ENCODE results near the gene CFAP68.
"Not testable (repeated sequence)": the region's sequence is repeated elsewhere in the genome, so short reads cannot be mapped to it uniquely, and the experiment has no call there.

CFAP68 gene

DNA sequence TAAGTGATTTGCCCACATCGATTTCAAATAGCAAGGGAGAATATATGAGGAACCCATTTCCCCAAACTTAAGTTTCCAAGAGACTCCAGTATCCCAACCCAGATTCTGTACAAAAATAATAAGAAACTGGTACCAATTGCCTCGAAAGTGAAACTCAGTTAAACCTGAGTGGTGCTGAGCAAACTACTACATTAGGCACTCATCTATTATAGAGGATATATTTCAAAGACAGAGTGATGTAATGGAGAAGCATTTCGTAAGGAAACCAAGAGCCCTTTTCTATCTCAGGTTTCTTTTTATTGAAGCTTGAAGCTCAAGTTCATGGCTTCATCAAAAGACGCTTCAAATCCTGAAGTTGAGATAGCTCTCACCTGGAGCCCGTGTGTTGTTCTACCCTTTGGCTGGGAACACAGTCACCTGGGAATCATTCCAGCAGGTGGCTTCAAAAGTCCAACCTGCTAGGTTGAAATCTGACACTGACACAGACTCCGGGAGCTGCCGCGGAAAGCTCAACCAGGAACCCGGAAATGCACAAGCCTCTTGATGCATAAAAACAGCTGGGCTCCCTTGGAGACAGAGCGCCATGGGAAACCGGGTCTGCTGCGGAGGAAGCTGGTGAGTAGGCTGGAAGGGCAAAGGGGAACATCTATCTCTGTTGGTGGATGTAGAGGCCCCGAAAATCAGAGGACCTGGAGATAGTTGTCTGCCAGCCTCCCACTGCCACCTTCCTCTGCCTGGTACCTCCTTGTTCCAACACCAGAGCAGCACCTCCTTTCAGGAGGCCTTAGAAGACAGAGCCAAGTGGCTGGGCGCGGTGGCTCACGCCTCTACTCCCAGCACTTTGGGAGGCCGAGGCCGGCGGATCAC, 39.3 kb downstream of the CFAP68 start, which contains the start of gene C11orf52:
Gene C11orf52, plus strand, starts transcription at position 524 of the 867 bp plus-strand sequence. Its CDS starts 60 bp downstream, at position 584.
- DNase-seq (ENCODE audit: low read depth), result no peak

DNA sequence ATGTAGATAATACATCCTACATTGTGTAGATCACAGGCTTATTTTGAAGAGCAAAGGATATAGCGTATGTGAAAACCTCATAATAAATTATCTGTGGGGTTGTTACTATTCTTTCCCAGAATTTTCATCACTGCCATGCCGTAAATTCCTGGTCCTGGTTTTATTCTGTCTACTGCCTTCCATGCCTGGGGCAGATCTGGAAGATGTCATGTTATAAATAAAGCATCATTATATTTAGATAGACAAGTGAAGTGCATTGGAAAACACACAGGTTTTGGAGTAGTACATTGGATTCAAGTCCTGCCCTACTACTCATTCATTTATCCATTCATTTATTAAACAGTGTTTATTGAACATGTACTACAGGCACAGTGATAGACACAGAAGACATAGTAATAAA, 41.6 kb downstream of the CFAP68 start:
- DNase-seq (ENCODE audit: low read depth), result no peak

DNA sequence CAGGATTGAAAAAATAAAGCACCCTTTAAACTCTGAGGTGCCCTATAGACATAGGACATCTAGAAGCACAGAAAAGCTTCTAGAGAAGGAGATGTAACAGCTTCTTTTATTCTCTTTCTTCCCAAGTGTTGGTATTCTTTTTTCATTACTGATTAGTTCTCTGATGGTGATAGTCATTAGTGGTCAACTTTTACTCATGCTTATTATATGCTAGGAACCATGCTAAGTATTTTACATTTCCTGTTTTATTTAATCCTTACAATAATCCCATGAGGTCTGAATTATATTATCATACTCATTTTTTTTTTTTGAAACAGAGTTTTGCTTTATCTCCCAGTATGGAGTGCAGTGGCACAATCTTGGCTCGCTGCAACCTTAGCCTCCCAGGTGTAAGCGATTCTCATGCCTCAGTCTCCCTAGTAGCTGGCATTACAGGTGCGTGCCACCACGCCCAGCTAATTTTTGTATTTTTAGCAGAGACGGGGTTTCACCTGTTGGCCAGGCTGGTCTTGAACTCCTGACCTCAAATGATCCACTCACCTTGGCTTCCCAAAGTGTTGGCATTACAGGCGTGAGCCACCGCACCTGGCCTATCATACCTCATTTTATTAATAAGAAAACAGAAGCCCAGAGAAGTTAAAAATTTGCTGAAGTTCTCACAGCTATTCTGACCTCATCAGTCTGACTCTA, 42.3 kb downstream of the CFAP68 start:
- DNase-seq (ENCODE audit: low read depth), result no peak

DNA sequence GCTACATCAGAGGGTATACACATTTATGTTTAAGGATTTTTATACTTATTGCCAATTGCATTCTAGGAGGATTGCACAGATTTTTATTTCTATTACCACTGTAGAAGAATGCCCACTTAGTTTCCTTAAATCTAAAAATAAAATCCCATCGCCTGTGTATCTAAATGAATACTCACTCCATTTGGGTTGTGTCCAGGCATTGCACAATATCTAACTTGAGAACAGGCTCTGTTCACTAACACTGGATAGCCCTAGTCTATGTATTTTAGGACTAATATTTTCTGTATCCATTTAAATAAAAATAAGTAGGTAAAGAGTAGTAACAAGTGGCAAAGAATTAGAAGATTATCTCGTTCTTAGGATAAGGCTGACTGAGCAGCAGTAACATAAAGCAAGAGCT, 43.5 kb downstream of the CFAP68 start:
- DNase-seq (ENCODE audit: low read depth), result no peak

DNA sequence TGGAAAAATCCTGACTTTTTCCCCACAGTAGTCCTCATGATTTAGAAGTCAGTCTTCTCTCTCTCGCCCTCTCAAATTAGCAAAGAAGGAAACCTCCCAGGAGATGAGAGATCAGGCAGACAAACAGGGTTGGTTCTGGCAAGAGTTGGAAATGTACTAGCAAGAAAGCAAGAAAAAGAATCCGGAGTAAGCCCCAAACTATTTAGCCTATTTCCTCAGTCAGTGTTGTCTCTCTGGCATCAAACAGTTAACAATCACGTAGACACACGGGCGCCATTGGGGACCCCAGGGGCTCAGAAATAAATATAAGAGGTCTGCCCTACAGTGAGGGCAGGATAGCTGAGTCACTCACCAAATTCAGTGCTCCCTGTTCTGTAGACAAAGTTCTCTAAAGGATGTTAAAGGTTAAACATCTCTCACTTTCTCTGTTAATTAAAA, 44.0 kb downstream of the CFAP68 start:
- DNase-seq (ENCODE audit: low read depth), result no peak

DNA sequence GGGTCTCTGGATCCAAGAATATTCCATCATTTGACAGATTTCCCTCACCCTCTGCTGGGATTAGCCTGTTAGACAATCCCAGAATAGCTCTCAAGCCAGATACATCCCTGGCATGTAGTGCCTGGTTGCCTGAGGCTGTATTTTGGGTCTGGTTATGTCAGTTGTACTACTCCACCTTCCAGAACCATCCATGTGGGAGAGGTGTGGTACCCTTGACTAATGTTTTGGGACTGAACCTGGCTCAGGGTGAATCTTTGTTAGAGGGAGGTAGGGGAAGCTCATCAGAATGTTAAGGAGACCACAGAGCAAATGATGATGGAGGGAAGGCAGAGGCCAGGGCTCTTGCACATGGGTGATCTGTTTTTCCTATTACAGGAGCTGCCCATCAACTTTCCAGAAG, 44.6 kb downstream of the CFAP68 start:
- no peak for DNase-seq (ENCODE audit: low read depth)

DNA sequence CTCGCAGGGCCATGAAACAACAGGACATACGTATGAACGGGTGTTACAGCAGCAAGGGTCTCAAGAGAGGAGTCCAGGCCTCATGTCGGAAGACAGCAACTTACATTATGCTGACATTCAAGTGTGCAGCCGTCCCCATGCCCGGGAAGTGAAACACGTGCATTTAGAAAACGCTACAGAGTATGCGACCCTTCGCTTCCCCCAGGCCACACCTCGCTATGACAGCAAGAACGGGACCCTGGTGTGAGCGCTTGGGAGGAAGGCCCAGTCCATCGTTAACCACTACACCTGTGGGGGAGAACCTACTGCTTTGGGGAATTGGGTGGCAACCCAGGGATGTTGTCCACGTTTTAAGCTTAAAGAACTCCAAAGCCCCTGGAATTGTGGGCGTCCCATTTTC, 46.6 kb downstream of the CFAP68 start:
- DNase-seq (ENCODE audit: low read depth), result no peak

DNA sequence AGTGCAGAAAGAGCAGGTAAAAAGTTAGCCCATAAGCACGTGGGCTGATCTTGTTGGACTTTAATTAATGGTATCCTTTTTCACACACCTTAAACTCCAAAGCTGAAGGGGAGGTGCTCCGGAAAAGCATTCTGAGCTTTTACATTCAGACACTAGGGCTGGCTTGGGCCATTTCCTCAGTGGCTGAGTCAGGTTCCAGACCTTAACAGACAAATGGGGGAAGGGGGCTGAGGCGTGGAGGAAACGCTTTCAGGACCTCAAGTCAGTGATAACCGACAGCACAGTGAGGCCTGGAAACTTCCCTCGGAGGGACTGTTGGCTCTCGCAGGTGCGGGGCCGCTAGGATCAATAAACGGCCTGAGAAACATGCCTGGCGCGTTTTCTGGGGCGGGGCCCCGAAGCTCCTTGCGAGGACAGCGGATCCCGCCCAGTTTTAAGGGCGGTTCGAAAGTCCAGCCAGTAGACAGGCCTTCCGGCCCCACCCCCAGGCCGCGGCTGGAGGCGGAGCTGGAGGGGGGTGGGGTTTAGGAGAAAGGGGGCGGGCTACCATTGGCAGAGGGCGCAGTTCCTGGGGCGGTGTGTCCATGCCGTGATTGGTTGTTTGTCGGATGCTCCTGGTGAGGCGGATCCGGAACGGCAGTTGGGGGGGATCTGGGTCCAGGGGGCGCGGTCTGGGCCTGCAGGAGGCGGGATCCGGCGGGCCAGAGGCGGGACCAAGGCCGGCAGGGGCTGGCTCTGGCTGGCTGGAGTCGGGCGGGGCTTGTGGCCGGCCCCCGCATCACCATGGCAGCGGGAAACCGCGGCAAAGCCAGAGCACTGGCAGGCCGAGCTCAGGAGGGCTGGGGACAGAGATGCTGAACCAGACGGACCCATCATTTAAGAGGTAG, 47.4 kb downstream of the CFAP68 start:
- DNase-seq (ENCODE audit: low read depth), result peak; percentile 96

DNA sequence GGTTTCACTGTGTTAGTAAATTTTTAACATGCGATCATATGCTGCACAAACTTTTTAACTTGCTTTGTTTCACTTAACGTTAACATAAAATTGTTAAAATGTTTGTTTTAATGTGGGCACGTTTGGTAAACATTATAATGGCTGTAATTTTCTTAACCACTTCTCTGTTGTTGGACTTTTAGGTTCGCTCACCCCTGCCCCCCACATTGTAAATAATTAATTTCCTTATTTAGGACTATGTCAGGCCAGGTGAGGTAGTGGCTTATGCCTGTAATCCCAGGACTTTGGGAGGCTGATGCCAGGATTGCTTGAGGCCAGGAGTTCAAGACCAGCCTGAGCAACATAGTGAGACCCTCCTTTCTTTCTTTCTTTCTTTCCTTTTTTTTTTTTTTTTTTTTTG, 51.1 kb downstream of the CFAP68 start:
- DNase-seq (ENCODE audit: low read depth), result no peak

DNA sequence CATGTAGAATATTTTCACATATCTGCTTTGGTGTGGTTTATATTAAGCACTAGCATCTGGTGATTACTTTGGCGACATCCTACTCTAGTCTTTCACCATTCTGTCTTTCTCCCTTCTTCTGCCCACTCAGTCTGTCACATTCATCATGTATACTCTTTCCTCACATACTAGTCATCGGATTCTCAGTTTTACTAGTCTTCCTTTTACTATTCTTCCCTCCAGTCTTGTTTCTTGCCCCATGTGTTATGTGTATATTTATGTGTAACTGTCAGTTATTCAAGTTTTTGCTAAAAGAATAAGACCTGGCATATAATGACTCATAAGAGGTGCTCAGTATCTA, 53.2 kb downstream of the CFAP68 start:
- no peak for DNase-seq (ENCODE audit: low read depth)

DNA sequence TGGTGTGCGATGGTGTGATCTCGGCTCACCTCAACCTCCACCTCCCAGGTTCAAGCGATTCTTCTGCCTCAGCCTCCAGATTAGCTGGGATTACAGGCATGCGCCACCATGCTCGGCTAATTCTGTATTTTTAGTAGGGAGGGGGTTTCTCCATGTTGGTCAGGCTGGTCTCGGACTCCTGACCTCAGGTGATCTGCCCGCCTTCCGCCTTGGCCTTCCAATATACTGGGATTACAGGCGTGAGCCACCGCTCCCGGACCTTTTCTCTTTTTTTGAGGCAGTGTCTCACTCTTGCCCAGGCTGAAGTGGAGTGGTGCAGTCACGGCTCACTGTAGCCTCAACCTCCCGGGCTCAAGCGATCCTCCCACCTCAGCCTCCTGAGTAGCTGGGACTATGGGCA, 53.8 kb downstream of the CFAP68 start:
- not testable (repeated sequence) for DNase-seq (ENCODE audit: low read depth)

DNA sequence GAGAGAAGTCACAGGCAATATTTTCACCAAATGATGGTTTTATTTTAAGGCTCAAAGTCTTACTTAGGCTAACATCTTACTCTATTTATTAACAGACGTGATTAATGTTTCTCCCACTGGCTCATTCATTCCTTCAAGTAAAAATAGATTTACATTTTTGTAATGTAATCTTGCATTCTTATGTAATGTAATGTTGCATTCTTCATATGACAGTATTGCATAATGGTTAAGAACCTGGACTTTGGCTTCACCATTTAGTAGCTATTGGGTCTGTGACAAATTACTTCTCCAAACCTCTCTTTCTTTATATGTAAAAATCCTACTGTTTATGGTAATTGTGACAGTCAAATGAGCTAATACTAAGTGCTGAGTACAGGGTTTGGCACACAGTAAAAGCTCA, 54.5 kb downstream of the CFAP68 start:
- DNase-seq (ENCODE audit: low read depth), result no peak

DNA sequence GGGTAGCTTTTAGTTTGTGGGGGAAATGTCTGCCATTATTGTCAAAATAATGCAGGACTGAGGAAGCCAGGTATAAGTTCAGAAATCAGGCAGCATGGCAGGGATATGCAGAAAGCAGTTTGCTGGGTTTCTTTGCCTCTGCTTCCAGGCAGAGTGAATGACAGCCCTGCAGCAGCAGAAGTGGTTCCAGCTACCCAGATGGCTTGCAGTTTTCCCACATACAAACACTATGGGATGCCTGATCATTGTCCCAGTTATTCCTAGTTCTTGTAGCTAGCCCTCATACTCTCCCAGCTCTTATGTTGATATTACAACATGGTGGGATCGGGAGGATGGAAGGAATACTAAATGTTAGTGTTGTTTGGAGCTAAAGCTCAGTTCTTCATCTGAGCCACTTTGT, 55.0 kb downstream of the CFAP68 start:
- DNase-seq (ENCODE audit: low read depth), result no peak
